ENCODE results near the gene GALNT2. TPM values are rescaled to one million over a fixed set of nuclear protein-coding genes. Genes with fewer than 3 reads are reported as not detected.
A peak's percentile ranks its signal among the peaks of the same experiment; 100 is the strongest.

Gene GALNT2
- total and polyA plus RNA-seq, 2 of the 13 experiments (the other 11 are each of a cell fraction or from before 2014, with no cell fraction given), result 39.3 to 39.6 TPM

- TF ChIP-seq NONO (IDR thresholded peaks at IDR 0.05) (no peak), NONO (CRISPR knock-in tag; conservative IDR thresholded peaks at IDR 0.05) (no peak), ZNF264 (CRISPR knock-in tag; IDR thresholded peaks at IDR 0.05) (no peak), GATAD1 (CRISPR knock-in tag; IDR thresholded peaks at IDR 0.05) (no peak), ZNF737 (CRISPR knock-in tag; IDR thresholded peaks at IDR 0.05; ENCODE audit: borderline replicate concordance) (no peak), GTF2F1 (IDR thresholded peaks at IDR 0.05; ENCODE audit: low read length) (no peak), DPF2 (CRISPR knock-in tag; IDR thresholded peaks at IDR 0.05; ENCODE audit: borderline replicate concordance, low read depth) (no peak), TFDP2 (CRISPR knock-in tag; IDR thresholded peaks at IDR 0.05) (no peak), SIX4 (CRISPR knock-in tag; IDR thresholded peaks at IDR 0.05) (no peak), POGK (CRISPR knock-in tag; conservative IDR thresholded peaks at IDR 0.05) (no peak), KAT7 (CRISPR knock-in tag; IDR thresholded peaks at IDR 0.05; ENCODE audit: borderline replicate concordance) (no peak), ZNF83 (CRISPR knock-in tag; IDR thresholded peaks at IDR 0.05; ENCODE audit: borderline replicate concordance) (no peak), ZNF18 (CRISPR knock-in tag; IDR thresholded peaks at IDR 0.05; ENCODE audit: insufficient replicate concordance) (no peak), ZNF597 (CRISPR knock-in tag; IDR thresholded peaks at IDR 0.05) (no peak), HBP1 (CRISPR knock-in tag; IDR thresholded peaks at IDR 0.05; ENCODE audit: low read depth) (no peak), ERF (CRISPR knock-in tag; IDR thresholded peaks at IDR 0.05) (peak; percentile 46; the same call in 1 of the 2 replicates), ZNF343 (CRISPR knock-in tag; IDR thresholded peaks at IDR 0.05) (no peak), FOXP4 (CRISPR knock-in tag; IDR thresholded peaks at IDR 0.05) (no peak)
Measured at GRCh38 chr1:230120921-230121381, 53.9 kb downstream of the GALNT2 start (continued).

All from HepG2 (cell line).